Prostate gland (tissue), 2 donors: ENCODE results near the gene ORAI3.

Source experiments
- CTCF ChIP-seq, 4 experiments: fragments of 200-600 bp in 2 of 4; fragments of 450-650 bp in 2 of 4; sonication (generic) in 2 of 4; IDR thresholded peaks; 1 replicate in 3 of 4; 2 replicates in 1 of 4; pipeline ENCODE4 v1.5.1; 2016 to 2019; ENCODE audit warnings: antibody characterized with exemption in 4 of 4, mild to moderate bottlenecking in 2 of 4, moderate library complexity in 2 of 4
- POLR2A ChIP-seq: fragments of 450-650 bp; IDR thresholded peaks from one replicate; pipeline ENCODE4 v1.6.1; 2016; ENCODE audit warnings: antibody characterized with exemption, mild to moderate bottlenecking
- POLR2AphosphoS5 ChIP-seq: sonication (generic); formaldehyde crosslinking; IDR thresholded peaks from one replicate; pipeline ENCODE4 v1.6.1; 2017; ENCODE audit warnings: antibody characterized with exemption

GRCh38 chr16:30992931-30993816 lies 44.3 kb downstream of the ORAI3 start:
- TF ChIP-seq CTCF (IDR thresholded peaks at IDR 0.05) (no peak), POLR2AphosphoS5 (no peak), POLR2A (no peak)
